C4-2B (cell line): Measurements from ENCODE around the gene RYR3.

Source experiments
- H3K27ac ChIP-seq: fragments of 450-650 bp; 2 replicates; pipeline ENCODE4 v1.5.1; 2017
- CTCF ChIP-seq: fragments of 450-650 bp; conservative IDR thresholded peaks from 2 replicates; pipeline ENCODE4 v1.5.1; 2017; ENCODE audit warnings: mild to moderate bottlenecking
- ZFX ChIP-seq: fragments of 450-650 bp; IDR thresholded peaks from 2 replicates; pipeline ENCODE4 v1.6.1; 2017

RYR3 gene

GRCh38 chr15:33902043-33902442 lies 591.3 kb downstream of the RYR3 start:
- H3K27ac ChIP-seq: no peak overlapping the region
- TF ChIP-seq ZFX: no peak
- TF ChIP-seq CTCF: no peak

- no peak overlapping the region for H3K27ac ChIP-seq
- TF ChIP-seq ZFX: no peak
- no peak for TF ChIP-seq CTCF
Observed at GRCh38 chr15:33903661-33904060, 592.9 kb downstream of the RYR3 start.

GRCh38 chr15:33907326-33907725 lies 596.6 kb downstream of the RYR3 start:
- H3K27ac ChIP-seq: no peak overlapping the region
- TF ChIP-seq ZFX (no peak), CTCF (no peak)

- TF ChIP-seq CTCF: no peak
- no peak for TF ChIP-seq ZFX
- H3K27ac ChIP-seq: no peak overlapping the region
Observed at GRCh38 chr15:33908406-33908805, 597.6 kb downstream of the RYR3 start.

- no peak overlapping the region for H3K27ac ChIP-seq
- TF ChIP-seq ZFX (no peak), CTCF (no peak)
Observed at GRCh38 chr15:33910741-33911140, 600.0 kb downstream of the RYR3 start.

- TF ChIP-seq CTCF (no peak), ZFX (no peak)
- no peak overlapping the region for H3K27ac ChIP-seq
Observed at GRCh38 chr15:33912326-33912725, 601.6 kb downstream of the RYR3 start.

GRCh38 chr15:33913459-33913858 lies 602.7 kb downstream of the RYR3 start:
- no peak overlapping the region for H3K27ac ChIP-seq
- TF ChIP-seq ZFX: no peak
- TF ChIP-seq CTCF: no peak
